Muscle of leg (tissue), 11 donors: ENCODE results near the gene MAIP1. TPM values are rescaled to one million over a fixed set of nuclear protein-coding genes. Genes with fewer than 3 reads are reported as not detected.

Source experiments
- DNase-seq: peaks from one replicate; pipeline ENCODE4 v3.0.0; 2013
- H3K27ac ChIP-seq: one replicate; pipeline ENCODE4 v1.5.1; 2013; ENCODE audit warnings: mild to moderate bottlenecking, low read length, control low read depth
- H3K27me3 ChIP-seq: one replicate; pipeline ENCODE4 v1.6.1; 2013; ENCODE audit warnings: low read length; ENCODE audit not compliant: control insufficient read depth, insufficient read depth
- H3K36me3 ChIP-seq: one replicate; pipeline ENCODE4 v1.6.1; 2013; ENCODE audit warnings: low read length; ENCODE audit not compliant: control insufficient read depth, insufficient read depth
- H3K4me1 ChIP-seq: one replicate; pipeline ENCODE4 v1.6.1; 2013; ENCODE audit warnings: low read length; ENCODE audit not compliant: control insufficient read depth, insufficient read depth
- H3K4me3 ChIP-seq: one replicate; pipeline ENCODE4 v1.5.1; 2013; ENCODE audit warnings: low read length, control low read depth
- H3K9me3 ChIP-seq: replicated peaks from 2 replicates; pipeline ENCODE4 v1.6.1; 2013; ENCODE audit warnings: low read depth, low read length; ENCODE audit not compliant: control insufficient read depth
- WGBS: methylation state at CpG from one replicate; pipeline ENCODE4 v1.1.5; 2013; ENCODE audit warnings: missing lambda C conversion rate; ENCODE audit not compliant: insufficient coverage; 5-methylcytosine and 5-hydroxymethylcytosine counted together
- polyA plus RNA-seq, 8 donors: library from polyadenylated mRNA; unstranded; fragments of 120-200 nt; gene quantifications; one replicate each; pipeline versions ENCODE4 v1.2.1 to v1.2.3, GENCODE V29; 2013; ENCODE audit warnings: inconsistent platforms in 1 of 8, low replicate concordance in 1 of 8; ENCODE audit not compliant: insufficient read length in 8 of 8, insufficient read depth in 1 of 8
- total RNA-seq: library from RNA; stranded (reverse); fragments of 120-200 nt; gene quantifications from one replicate; pipeline ENCODE4 v1.2.4, GENCODE V29; 2013

MAIP1 gene
- total and polyA plus RNA-seq, 9 donors, result 13.4 to 21.3 (median 18.2) TPM

DNA sequence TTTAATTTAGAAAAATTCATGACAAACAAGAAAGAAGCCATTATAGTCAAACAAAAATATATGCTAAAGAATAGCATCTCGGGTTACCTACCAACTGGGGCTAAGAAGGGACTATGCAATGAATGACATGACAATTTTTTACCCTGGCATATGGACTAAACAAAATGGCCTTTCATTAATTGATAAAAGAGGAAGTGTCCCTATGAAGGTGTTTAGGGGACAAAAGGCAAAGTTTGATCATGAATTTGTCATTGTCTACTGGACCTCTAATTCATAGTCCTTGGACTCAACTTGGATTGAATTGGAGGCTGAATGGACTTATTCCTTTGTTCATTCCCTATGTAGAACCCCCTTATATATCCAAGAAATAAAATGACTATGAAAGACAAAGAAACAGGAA lies 12.7 kb downstream of the MAIP1 start:
- WGBS, result no CpG with 5 or more reads among the region's 1 CpG
- no peak overlapping the region for H3K27ac ChIP-seq
- no peak for DNase-seq
- no peaks in the 10 kb centered on the region for H3K27me3 ChIP-seq
- peaks cover 5% of the 10 kb centered on the region for H3K36me3 ChIP-seq
- no peak overlapping the region for H3K4me3 ChIP-seq
- H3K4me1 ChIP-seq, result no peaks in the 10 kb centered on the region
- H3K9me3 ChIP-seq, result no peaks in the 10 kb centered on the region

DNA sequence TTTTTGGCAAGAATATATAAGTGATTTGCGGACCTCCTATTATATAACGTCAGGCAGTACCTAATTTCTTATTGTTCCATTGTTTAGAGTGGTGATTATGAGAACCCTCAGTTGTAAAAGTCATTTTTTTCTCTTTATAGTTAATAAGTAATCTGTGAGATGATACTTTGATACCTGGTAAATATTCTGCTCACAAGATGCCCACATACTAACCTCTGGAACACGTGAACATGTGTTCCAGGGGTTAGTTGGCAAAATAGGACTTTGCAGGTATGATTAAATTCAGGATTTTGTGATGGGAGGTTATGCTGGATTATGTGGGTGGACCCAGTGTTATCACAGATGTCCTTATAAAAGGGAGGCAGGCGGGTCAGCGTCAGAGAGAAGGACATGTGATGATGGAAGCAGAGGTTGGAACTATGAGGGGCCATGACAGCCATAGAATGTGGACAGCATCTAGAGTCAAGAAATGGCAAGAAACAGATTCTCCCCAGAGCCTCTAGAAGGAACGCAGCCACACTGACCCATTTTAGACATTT lies 16.8 kb downstream of the MAIP1 start:
- WGBS, result 75% methylated on average over 2 of the region's 6 CpGs
- H3K4me3 ChIP-seq, result no peak overlapping the region
- H3K9me3 ChIP-seq, result no peaks in the 10 kb centered on the region
- no peaks in the 10 kb centered on the region for H3K4me1 ChIP-seq
- H3K27me3 ChIP-seq, result no peaks in the 10 kb centered on the region
- no peak for DNase-seq
- no peaks in the 10 kb centered on the region for H3K36me3 ChIP-seq
- no peak overlapping the region for H3K27ac ChIP-seq

DNA sequence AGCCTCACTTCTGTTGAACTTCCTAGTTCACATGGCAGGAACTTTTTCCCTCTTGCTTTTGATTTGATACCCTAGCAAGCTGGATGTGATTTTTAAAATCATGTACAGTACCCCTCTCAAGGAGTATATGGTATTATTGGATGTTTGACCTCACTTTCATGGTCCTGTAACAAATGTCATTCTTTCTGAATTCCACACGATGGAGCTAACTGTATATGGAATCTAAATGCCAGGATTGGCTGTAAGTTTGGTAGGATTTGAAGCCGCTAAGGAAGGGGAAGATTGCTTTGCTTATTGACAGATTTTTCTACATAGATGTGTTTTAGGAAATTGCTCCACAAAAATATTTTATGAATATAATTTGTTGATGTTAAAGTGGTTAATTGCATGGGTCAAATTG lies 18.3 kb downstream of the MAIP1 start:
- Histone ChIP-seq H3K27ac (no peak overlapping the region), H3K36me3 (no peaks in the 10 kb centered on the region), H3K9me3 (no peaks in the 10 kb centered on the region), H3K4me1 (no peaks in the 10 kb centered on the region), H3K27me3 (no peaks in the 10 kb centered on the region), H3K4me3 (no peak overlapping the region)
- no CpG with 5 or more reads among the region's 2 CpGs for WGBS
- peak; percentile 71 for DNase-seq

DNA sequence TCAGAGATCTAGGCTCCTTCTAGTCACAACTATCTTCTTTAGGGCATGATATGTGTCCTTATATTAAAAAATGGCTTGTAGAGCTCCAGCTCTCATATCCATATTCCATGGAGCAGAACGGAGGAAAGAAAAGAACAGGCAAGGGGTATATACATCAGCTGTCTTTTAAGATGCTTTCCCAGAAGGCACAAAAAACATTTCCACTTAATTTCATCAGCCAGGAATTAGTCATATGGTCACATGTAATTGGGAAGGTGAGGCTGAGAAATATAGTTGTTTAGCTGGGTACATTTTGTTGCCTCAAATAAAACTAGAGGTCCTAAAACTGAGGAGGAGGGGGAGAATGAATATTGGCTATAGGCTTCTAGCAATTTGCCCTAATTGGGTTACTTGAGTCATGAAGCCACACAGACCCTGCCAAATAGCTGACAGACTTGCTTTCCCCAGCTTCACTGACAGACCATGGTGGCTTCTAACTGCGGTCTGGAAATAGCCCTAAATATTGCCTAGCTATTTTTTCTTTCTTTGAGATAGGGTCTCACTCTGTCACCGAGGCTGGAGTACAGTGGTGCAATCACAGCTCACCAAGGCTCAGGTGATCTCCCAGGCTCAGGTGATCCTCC lies 20.0 kb downstream of the MAIP1 start:
- no peak for DNase-seq
- WGBS, result 94% methylated on average over 2 of the region's 3 CpGs
- H3K4me1 ChIP-seq, result peaks cover 7% of the 10 kb centered on the region

DNA sequence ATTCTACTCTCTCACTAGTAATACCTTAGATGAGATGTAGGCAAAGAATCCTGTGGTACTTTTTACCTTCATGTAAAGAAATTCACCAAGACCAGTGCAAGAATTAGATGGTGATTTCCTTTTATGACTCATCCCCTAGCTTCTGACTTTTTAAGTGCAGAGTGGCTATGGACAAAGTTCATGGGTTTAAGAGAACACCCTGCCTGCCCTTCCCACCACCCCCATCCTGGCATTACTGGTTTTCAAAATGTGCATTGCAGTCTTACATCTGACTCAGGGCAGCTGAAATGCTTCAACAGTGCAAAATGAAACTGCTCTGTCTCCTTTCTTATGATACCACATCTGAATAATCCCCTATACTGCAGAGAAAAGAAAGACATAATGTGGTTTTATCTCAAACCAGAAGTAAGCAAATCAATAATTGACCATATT lies 22.6 kb downstream of the MAIP1 start:
- Histone ChIP-seq H3K9me3 (no peaks in the 10 kb centered on the region), H3K4me1 (peaks cover 12% of the 10 kb centered on the region), H3K4me3 (no peak overlapping the region), H3K36me3 (no peaks in the 10 kb centered on the region), H3K27ac (no peak overlapping the region), H3K27me3 (no peaks in the 10 kb centered on the region)
- no peak for DNase-seq

More for the DNA sequence above, 20.0 kb downstream of the MAIP1 start:
- Histone ChIP-seq H3K9me3 (no peaks in the 10 kb centered on the region), H3K27me3 (no peaks in the 10 kb centered on the region), H3K27ac (no peak overlapping the region), H3K36me3 (no peaks in the 10 kb centered on the region), H3K4me3 (no peak overlapping the region)

DNA sequence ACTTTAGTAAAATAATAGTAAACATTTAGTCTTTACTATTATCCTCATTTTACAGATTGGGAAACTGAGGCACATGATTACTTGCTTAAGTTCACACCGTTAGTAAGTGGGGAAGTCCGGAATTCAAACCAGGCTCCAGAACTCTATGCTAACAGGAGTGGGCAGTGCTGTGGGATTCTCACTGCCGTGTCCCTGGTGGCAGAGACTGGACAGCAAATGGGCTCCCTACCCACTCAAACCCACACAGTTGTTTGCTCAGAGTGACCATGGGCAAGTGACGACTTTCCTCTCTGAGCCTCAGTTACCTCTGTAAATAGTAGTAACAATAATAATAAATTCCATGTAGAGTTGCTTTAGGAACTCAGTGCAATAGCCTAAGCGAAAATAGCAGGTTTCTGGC lies 24.0 kb downstream of the MAIP1 start:
- Histone ChIP-seq H3K4me3 (peak overlapping the region; percentile 29), H3K27ac (peak overlapping the region; percentile 80), H3K27me3 (no peaks in the 10 kb centered on the region), H3K9me3 (no peaks in the 10 kb centered on the region), H3K4me1 (peaks cover 20% of the 10 kb centered on the region), H3K36me3 (no peaks in the 10 kb centered on the region)
- DNase-seq, result no peak
- 29% methylated on average over 1 of the region's 5 CpGs for WGBS

DNA sequence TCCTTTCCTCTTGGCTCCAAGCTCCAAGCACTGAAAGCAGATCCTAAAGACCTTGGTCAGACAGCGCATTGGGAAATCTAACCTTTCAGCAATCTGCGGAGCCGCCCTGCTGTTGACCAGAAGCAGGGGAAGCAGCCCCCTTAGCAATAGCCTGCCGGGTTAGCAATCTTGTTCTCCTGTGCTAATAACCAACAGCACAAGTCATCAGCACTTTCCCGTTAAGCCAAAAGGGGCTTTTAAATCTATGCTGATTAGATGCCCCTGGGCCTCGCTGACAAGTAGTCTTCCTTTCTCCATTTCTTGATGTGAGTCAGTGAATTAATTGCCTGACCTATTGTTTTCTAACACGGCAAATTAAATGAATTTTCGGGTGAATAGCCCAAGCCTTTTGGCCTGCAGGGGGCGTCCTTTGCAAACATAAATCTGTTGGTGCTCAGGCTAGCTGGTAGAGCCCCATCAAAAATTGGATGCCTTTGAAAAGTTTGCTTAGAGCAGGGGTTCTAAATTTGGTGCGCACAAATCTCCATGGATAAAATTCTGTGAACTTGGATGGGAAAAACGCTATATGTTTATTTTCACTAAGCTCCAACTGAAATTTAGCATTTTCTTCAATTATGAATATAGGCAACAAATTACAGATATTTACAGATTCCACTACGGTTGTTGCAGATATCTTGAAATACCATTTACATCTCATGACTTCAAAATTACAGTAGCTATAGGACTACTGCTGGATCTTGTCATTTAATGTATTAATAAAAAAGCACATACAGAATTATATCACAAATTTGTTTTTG lies 24.6 kb downstream of the MAIP1 start:
- no peaks in the 10 kb centered on the region for H3K36me3 ChIP-seq
- 0% methylated on average over 5 of the region's 12 CpGs for WGBS
- peak overlapping the region; percentile 29 for H3K4me3 ChIP-seq
- no peaks in the 10 kb centered on the region for H3K27me3 ChIP-seq
- H3K9me3 ChIP-seq, result no peaks in the 10 kb centered on the region
- H3K27ac ChIP-seq, result peak overlapping the region; percentile 80
- H3K4me1 ChIP-seq, result peaks cover 21% of the 10 kb centered on the region
- DNase-seq, result peak; percentile 93

DNA sequence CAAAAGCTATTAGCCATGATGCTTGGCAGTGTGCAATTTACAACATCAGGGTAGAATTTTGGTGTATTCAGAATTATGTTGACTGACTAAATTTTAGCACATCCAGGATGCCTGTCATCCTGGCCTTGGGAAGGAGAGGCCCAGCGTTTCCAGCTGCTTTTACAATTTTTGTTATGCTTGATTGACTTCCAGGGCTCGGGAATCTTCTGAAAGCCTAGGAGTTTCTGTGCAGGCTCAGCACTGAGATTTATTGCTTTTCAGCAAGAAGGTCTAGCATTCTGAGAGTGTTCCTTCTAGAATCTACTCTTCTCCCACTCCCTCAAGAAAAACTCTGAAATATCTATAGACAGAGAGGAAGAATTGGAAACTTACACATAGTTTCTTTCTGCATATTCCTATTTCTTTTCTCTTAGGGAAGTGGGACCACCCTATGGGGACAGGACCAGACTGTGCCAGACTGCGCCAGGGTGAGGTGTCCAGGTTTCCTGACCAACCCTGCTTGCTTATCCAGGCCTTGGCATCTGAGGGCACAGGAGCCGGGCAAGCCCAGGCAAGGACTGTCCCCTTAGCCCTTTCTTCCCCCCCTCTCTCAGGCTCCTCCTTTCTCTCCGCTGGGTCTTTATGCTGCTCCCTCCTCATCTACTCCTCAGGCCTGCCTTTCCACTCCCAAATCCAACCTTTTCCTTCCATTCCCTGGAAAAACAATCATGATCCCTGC lies 26.9 kb downstream of the MAIP1 start:
- H3K27ac ChIP-seq, result no peak overlapping the region
- no peaks in the 10 kb centered on the region for H3K27me3 ChIP-seq
- H3K36me3 ChIP-seq, result no peaks in the 10 kb centered on the region
- no peak overlapping the region for H3K4me3 ChIP-seq
- no peaks in the 10 kb centered on the region for H3K9me3 ChIP-seq
- DNase-seq, result peak; percentile 63
- WGBS, result 73% methylated on average over 4 of the region's 5 CpGs
- peaks cover 27% of the 10 kb centered on the region for H3K4me1 ChIP-seq

DNA sequence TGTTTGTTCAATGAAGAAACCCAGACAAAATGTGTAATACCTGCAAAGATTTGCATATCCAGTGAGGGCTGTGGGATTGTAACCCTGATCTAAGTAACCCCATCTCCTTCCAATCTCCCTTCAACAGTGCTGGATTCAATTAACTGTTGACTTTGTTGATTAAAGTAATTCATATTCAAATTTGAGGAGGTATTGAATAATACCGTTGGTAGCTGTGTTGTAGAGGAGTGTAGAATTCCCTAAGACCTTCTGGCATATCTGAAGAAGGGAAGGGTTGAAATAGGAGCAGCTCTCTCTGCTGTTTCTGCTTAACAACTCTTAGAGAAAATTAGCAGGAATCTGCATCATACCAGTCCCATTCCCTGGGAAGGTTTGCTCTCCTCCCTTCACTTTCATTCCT lies 28.2 kb downstream of the MAIP1 start:
- Histone ChIP-seq H3K4me1 (peaks cover 31% of the 10 kb centered on the region), H3K9me3 (no peaks in the 10 kb centered on the region), H3K4me3 (no peak overlapping the region), H3K36me3 (no peaks in the 10 kb centered on the region), H3K27ac (no peak overlapping the region), H3K27me3 (no peaks in the 10 kb centered on the region)
- DNase-seq, result no peak
- 67% methylated on average over 1 of the region's 1 CpG for WGBS

DNA sequence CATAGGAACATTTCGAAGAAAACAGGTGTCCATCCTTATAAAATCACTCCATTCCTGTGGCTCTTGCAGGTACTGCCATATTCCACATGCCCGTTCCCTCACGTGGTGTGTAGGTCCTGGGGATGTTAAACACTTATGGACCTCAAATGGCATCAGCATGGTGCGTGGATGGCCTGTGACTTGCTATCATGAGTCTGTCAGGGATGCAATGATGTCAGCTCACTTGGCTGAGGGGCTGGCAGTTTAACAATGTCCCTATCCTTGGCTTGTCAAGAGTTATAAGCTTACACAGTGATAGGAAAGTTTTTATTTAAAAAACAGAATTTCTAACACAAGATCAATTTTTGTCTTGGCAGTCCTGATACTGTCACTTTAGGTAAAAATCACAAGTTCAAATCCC lies 28.8 kb downstream of the MAIP1 start:
- H3K9me3 ChIP-seq, result no peaks in the 10 kb centered on the region
- WGBS, result 71% methylated on average over 3 of the region's 4 CpGs
- peak overlapping the region; percentile 66 for H3K27ac ChIP-seq
- no peaks in the 10 kb centered on the region for H3K36me3 ChIP-seq
- no peak overlapping the region for H3K4me3 ChIP-seq
- H3K27me3 ChIP-seq, result no peaks in the 10 kb centered on the region
- peaks cover 36% of the 10 kb centered on the region for H3K4me1 ChIP-seq
- peak; percentile 55 for DNase-seq
